HTERT RPE-1 (cell line): ENCODE results near the gene ACRV1.
"Not testable (repeated sequence)": the region's sequence is repeated elsewhere in the genome, so short reads cannot be mapped to it uniquely, and the experiment has no call there.

ENCODE experiments used
- in situ Hi-C: fragments of 300-500 bp; cut with MboI; formaldehyde crosslinking; loops from 4 replicates; pipeline ENCODE4 v1.14.3; 2020; ENCODE audit warnings: low sequenced_read_pairs

The ACRV1 gene

GRCh38 chr11:125680747-125681146, at the start of gene ACRV1:
TSS of gene ACRV1 (minus strand) at chr11:125680847. CDS start at chr11:125680780, 67 bp downstream.
- in situ Hi-C loops, result no loop called here

GRCh38 chr11:125728969-125729368, 48.3 kb upstream of the ACRV1 start:
- in situ Hi-C loops, result no loop called here

GRCh38 chr11:125724125-125724524, 43.5 kb upstream of the ACRV1 start:
- in situ Hi-C loops, result no loop called here

- in situ Hi-C loops, result no loop called here
Observed at GRCh38 chr11:125720781-125721180, 40.1 kb upstream of the ACRV1 start.

- in situ Hi-C loops, result not testable (repeated sequence)
Observed at GRCh38 chr11:125704686-125705085, 24.0 kb upstream of the ACRV1 start.

GRCh38 chr11:125701858-125702621, 21.4 kb upstream of the ACRV1 start:
- in situ Hi-C loops, result no loop called here

GRCh38 chr11:125701018-125701610, 20.5 kb upstream of the ACRV1 start:
- in situ Hi-C loops, result no loop called here

GRCh38 chr11:125694951-125695350, 14.3 kb upstream of the ACRV1 start:
- in situ Hi-C loops, result no loop called here

GRCh38 chr11:125692887-125693286, 12.2 kb upstream of the ACRV1 start:
- in situ Hi-C loops, result no loop called here

GRCh38 chr11:125690006-125690405, 9.4 kb upstream of the ACRV1 start:
- in situ Hi-C loops, result no loop called here

- in situ Hi-C loops, result no loop called here
Observed at GRCh38 chr11:125689274-125689859, 8.7 kb upstream of the ACRV1 start.

GRCh38 chr11:125688632-125689031, 8.0 kb upstream of the ACRV1 start:
- in situ Hi-C loops, result no loop called here

GRCh38 chr11:125688066-125688465, 7.4 kb upstream of the ACRV1 start:
- in situ Hi-C loops, result no loop called here

- in situ Hi-C loops, result no loop called here
Observed at GRCh38 chr11:125685228-125685627, 4.6 kb upstream of the ACRV1 start.

- in situ Hi-C loops, result no loop called here
Observed at GRCh38 chr11:125679837-125680236, 810 bp downstream of the ACRV1 start.

- in situ Hi-C loops, result no loop called here
Observed at GRCh38 chr11:125679397-125679796, 1.2 kb downstream of the ACRV1 start.

- in situ Hi-C loops, result no loop called here
Observed at GRCh38 chr11:125675196-125675595, 5.5 kb downstream of the ACRV1 start.

GRCh38 chr11:125674210-125674609, 6.4 kb downstream of the ACRV1 start:
- in situ Hi-C loops, result no loop called here

- in situ Hi-C loops, result no loop called here
Observed at GRCh38 chr11:125671561-125671960, 9.1 kb downstream of the ACRV1 start.

GRCh38 chr11:125670172-125670571, 10.5 kb downstream of the ACRV1 start:
- in situ Hi-C loops, result no loop called here

- in situ Hi-C loops, result no loop called here
Observed at GRCh38 chr11:125667151-125667550, 13.5 kb downstream of the ACRV1 start.

GRCh38 chr11:125663910-125664309, 16.7 kb downstream of the ACRV1 start:
- in situ Hi-C loops, result no loop called here
